ENCODE results near the gene SVOPL.
"Not testable (repeated sequence)": the region's sequence is repeated elsewhere in the genome, so short reads cannot be mapped to it uniquely, and the experiment has no call there.

SVOPL gene, protein sequence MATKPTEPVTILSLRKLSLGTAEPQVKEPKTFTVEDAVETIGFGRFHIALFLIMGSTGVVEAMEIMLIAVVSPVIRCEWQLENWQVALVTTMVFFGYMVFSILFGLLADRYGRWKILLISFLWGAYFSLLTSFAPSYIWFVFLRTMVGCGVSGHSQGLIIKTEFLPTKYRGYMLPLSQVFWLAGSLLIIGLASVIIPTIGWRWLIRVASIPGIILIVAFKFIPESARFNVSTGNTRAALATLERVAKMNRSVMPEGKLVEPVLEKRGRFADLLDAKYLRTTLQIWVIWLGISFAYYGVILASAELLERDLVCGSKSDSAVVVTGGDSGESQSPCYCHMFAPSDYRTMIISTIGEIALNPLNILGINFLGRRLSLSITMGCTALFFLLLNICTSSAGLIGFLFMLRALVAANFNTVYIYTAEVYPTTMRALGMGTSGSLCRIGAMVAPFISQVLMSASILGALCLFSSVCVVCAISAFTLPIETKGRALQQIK

DNA sequence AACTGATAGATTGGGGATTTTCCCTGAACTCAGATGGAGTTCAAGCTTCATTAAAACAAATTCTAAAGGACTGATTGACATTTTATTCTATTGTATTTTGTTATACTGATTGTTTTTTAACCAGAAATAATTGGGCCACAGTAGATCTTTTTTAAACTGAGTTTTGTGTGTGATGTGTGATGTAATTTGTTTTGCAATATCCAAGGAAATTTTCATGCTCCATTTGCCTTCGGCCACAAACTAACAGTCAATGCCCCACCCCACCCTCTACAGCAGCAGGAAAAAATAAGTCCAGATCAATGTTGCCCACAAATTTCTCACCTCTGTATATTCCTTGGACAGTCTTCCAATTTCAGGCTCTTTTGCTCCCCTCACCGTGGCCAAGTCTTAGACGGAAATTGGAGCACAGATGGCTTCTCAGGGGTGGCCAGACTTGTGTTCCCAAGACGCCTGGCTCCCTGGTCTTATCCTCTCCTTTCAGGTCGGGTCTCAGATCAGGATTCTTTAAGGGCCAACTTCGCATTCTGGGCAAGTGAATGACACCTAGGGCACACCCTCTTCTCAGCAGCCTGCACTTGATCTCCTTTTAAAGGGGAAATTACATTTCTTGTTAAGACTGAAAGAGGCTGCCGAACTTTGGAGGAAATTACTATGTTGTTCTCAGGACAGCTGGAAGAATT is at the start of gene SVOPL:
Gene SVOPL, minus strand, starts transcription at position 506 of the 680 bp plus-strand sequence. CDS start 22,317 bp downstream, outside the sequence.
- DNase-seq, result no peak

DNA sequence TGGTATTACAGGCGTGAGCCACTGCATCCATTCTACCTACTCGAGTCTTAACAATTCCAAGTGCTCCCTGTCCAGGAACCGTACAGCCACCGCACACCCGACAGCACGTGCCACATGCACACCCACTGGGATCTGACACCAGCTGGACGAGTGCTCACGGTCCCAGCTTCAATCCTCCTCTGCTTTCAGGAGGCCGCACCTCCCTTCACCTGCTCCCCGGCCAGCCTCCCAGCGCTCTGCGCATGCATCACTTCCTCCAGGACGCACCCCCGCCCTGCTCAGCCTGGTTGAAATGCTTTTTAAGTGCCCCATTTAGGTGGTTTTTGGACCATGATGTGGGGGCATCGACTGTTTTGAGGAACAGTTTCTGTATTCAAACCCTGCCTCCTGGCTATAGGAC is 49.3 kb upstream of the SVOPL start:
- DNase-seq, result no peak

DNA sequence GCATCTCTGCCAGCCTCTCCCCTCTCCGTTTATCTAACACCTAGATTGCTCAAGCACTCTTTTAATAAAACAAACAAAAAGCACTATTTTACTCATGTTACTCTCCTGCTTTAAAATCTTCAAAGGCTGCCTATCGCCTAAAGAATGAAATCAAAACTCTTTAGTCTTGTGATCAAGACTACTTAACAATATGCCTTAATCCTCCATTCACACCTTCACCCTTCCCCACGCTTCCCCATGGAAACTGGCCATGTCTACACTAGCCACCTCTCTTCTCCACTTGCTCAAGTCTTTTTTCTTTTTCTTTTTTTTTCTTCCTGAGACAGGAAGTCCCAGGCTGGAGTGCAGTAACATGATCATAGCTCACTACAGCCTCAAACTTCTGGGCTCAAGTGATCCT is 48.8 kb upstream of the SVOPL start:
- DNase-seq, result no peak

DNA sequence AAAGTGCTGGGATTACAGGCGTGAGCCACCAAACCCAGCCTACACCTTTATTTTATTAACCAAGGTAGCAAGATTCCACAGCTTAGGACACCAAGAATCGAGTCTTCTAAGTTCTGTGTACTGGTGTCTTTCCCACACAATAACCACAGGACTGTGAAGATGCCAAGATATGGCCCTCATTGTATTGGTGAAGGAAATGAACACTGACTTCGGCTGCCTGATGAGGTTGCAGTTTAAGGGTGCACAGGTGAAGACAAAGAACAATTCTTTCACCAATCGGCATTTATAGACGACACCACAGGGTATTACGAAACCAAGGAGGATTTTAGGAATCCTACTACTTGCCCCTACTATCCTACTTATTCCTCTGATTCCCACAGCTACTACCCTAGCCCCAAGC is 47.5 kb upstream of the SVOPL start:
- no peak for DNase-seq

DNA sequence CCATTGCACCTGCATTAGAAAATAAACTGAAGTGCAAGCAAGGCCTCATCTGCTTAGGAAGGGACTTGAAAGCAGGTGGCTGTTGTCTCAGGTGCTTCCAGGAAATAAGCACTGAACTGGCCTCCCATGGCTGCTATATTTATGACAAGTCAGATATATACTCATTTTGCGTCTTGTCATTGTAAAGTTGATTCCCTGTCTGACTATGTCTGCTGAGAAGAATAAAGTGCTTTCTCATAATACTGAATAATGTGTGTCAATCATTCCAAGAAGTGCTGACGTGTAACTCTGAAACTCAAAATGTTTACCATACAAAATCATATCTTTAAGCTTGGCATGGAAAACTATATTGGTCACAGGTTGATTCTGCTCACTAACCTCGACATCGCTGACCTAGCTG is 44.9 kb upstream of the SVOPL start:
- DNase-seq, result no peak

DNA sequence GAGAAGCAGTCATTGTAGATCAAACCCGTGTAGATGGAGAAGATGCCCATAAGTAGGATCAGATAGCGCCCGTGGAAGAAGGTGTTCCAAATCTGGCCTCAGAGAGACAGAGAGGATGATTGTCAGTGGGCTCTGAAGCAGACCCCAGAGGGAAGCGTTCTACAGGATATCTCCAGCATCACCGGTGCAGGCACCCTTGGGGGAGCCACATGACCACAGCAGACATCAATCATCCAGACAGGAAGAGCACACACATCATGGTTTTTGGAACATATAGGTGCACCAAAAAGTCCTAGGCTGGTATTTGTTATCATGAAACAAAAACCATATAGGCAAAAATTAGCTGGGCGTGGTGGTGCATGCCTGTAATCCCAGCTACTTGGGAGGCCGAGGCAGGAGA is 44.0 kb upstream of the SVOPL start:
- no peak for DNase-seq

DNA sequence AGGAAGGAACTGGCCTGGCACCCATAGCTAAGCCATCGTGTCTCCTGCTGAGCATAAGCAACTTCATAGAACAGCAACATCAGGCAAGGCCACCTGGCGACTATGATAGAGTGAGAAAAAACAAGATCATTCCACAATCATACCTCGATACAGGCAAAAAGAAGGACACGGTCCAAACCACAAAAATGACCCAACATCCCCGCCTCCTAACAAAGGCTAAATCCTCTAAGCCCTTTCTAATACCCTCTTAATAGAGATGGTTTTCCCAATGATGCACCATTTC is 40.2 kb upstream of the SVOPL start:
- DNase-seq, result no peak

DNA sequence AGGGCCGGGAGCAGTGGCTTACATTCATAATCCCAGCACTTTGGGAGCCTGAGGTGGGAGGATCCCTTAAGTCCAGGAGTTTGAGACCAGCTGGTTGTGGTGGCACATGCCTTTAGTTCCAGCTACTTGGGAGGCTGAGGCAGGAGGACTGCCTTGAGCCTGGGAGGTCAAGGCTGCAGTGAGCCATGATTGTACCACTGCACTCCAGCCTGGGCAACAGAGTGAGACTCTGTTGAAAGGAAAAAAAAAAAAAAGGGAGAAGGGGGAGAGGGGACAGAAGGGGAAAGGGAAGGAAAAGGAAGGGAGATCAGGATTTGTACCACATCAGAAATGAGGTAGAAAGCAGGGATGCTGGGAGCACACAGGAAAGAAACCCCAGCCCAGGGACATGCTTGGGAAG is 38.7 kb upstream of the SVOPL start:
- DNase-seq, result no peak

DNA sequence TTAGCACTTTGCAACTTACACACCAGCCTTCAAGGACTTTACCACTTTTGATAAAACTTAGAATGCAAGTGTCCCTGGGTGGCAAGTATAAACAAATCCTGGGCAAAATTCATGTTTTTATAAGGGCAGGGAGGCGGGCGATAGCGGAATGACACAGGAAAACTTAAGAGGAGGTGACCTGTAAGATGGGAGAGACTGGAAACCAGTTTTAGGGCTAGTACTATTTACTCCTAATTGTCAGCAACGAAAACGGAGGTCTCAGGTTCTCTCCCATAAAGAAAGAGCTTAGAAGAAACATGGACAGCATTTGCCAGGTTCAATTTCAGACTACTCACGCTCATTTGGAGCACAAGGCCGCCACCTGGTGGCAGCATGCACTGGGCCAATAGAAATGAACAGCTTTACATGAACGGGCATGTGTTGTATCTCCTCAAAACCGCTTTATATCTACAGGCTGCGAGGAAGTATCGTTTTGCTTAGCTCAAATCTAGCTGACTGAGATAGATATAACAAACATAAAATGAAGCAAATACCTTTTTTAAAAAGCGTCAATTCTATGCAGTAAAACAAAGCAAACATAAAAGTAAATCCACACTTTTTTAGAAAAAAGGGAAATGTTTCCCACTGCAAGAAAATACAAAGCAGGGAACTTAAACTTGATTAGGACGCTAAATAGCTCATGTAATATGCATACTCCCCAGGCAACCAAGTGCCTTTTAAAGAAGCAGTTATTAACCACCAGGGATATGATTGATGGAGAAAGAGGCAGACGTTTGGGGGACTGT is 37.6 kb upstream of the SVOPL start:
- DNase-seq, result peak; percentile 81

DNA sequence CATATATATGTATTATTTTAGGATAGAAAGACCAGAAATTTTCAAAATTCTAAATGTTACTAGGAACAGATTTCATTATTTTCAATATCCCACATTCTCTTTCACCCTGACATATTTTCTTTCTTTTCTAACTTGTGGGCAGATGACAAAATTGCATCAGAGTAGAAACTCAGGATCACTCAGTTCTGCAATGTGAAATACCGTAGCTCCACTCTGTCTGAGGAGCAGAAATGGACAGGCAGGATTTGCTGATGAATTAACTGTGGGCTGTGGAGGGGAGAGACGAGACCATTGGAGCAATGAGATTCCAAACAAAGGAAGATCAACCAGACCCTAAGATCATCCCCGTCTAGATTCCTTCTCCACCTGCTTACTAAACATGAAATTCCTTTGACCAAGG is 37.0 kb upstream of the SVOPL start:
- no peak for DNase-seq

DNA sequence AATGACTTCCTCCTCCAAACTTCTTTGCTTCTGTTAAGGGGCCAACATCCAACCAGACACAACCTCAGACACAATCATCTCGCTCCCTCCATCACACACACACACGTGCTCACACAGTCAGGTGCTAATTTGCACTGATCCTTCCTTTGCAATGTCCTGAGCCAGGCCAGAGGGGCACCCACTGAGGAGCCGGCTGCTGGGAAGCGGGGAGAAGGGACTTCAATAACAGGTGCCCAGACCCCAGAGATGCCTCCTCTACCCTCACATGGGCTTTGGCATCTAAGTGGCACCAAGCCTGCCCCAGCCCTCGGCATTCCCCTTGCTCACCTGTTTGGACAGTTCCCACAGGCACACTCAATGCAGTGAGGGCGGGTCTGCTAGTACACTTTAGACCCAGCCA is 34.2 kb upstream of the SVOPL start:
- DNase-seq, result no peak

DNA sequence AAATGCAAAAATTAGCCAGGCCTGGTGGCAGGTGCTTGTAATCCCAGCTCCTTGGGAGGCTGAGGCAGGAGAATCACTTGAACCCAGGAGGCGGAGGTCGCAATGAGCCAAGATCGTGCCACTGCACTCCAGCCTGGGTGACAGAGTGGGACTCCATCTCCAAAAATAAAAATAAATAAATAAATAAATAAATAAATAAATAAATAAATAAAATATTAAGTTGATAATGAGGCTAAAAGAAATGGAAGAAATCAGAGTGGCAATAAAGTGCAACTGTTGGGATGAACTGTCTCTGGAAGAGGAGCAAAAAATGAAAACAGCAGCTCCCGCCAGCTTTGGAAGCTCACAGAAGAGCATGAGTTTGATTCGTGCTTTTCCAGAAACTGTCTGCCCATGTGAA is 30.6 kb upstream of the SVOPL start:
- not testable (repeated sequence) for DNase-seq

DNA sequence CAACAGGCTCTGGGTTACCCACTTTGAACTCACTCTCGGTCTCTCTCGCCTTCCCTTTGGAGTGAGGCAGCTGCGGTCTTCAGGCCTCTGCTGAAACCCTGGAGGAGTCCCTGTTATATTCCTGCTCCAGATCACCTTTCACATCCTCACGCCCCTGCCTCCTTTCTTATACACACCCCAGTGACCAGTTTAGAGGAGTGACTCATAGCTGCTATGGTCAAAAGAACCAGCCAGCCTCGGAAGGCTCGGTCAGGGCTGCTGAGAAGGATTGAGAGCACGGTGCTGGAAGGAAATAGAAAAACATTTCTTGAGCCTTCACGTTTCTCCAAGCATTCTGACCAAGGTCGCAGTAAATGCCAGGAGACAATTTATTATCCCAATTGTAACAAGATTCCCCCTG is 28.3 kb upstream of the SVOPL start:
- DNase-seq, result no peak

DNA sequence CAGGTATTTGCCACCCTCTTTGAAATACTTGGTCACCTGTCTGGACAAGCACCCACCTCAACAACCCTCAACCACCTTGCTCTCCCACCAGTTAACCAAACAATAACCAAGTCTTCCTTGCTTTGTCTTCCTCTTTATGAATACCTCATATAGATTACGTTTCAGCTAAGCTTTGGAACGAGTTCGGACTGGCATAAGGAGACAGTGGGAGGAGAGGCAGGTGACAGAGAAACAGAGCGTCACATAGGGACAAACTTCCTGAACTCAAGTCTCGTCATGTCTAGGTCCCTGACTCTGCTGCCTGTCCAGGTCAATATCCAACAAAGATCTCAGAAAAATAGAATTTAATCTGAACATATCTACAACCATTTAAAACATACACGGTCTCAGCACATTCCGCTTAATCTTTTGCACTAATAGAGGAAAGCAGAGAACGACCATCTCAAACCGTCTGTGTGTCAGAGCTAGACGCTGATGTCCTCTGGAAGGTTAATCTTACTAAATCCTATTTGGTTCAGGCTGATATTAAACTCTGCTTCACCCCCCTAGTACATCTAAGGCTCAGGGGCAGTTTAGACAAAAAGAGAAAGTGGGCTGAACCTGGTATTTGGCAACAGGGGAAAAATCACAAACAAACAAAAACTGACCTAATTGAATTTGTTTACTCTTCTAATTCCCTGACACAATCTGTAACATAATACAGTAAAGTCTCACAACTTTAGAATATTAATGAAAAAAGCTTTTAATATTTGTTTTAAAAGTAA is 26.4 kb upstream of the SVOPL start:
- DNase-seq, result no peak

DNA sequence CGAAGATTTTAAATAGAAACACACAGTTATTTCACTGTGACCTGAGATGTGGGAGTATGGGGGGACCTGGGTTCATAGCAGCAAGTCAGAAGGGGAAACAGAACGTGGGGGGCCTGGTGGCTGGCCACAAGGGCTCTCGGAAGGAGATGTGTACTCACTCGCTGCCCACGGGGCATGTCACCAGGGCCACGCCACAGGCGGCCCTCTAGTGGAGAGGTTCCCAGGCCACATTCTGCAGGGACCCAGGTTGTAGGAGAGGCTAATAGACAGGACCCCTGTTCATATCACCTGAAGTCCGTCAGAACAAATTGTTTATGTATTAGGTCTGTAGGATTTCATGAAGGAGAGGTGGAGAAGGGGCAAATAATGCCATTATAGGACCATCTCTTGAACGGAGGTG is 25.1 kb upstream of the SVOPL start:
- no peak for DNase-seq

DNA sequence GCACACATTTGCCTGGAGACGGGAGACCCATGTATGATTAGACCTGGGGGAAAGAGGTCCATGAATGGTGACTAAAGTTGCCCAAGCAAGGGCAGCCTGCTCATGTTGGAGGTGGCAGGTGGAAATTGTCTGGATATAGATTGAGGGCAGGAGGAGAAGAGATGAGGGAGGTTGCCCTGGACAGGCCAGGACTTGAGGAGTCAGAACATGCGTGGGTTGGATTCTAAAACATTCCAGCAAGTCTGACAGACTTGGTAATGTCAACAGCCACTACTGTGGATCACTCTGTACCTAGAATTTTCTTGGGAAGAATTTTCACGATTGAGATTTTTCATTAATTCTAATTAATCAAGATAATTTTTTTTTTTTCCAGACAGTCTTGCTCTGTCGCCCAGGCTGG is 19.1 kb upstream of the SVOPL start:
- DNase-seq, result no peak

DNA sequence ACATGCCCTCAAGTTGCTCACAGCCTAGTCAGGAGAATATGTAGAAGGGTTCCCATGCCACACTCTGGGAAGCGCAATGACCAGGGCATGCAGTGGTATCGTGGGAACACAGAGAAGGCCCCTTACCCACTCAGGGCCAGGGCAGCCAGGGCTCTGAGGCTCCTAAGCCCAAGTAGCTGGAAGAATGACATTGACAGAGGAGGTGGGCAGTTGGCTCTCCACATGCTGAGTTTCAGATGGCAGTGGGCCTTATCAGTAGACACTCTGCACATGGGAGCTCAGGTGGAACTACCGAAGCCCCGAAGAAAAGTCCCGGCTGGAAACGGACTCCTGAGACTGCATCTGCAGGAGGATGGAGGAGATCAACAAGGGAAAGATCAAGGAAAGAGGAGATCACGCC is 15.7 kb upstream of the SVOPL start:
- no peak for DNase-seq

DNA sequence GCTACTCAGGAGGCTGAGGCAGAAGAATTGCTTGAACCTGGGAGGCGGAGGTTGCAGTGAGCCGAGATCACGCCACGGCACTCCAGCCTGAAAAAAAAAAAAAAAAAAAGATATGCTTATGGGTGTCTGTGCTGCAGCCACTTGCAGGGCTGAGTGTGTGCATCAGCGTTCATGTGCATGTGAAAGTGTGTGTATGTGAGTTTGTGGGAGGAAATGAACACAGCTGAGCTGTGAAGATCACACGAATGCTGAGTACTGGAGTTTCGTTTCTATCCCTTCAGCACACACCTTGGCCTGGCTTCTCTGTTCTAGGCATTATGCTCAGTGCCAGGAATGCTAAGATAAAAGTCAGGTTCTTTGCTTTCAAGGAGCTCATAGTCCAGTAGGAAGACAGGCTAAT is 12.0 kb upstream of the SVOPL start:
- DNase-seq, result no peak

DNA sequence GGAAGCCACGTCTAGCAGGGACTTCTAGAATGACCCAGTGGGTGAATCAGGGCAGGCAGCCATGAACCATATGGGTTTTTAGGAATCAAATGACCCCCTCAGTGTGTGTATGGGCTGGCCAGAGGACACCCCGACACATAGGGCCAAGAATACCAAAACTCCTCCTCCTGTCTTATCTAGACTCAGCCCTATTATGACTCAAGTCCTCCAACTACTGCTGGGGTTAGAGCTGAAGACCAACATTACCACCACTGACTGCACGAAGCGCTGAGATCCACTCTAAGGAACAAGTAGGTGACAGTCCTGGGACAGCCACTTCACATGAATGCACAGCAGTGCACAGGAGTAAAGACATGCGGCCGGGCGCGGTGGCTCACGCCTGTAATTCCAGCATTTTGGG is 11.5 kb upstream of the SVOPL start:
- no peak for DNase-seq

DNA sequence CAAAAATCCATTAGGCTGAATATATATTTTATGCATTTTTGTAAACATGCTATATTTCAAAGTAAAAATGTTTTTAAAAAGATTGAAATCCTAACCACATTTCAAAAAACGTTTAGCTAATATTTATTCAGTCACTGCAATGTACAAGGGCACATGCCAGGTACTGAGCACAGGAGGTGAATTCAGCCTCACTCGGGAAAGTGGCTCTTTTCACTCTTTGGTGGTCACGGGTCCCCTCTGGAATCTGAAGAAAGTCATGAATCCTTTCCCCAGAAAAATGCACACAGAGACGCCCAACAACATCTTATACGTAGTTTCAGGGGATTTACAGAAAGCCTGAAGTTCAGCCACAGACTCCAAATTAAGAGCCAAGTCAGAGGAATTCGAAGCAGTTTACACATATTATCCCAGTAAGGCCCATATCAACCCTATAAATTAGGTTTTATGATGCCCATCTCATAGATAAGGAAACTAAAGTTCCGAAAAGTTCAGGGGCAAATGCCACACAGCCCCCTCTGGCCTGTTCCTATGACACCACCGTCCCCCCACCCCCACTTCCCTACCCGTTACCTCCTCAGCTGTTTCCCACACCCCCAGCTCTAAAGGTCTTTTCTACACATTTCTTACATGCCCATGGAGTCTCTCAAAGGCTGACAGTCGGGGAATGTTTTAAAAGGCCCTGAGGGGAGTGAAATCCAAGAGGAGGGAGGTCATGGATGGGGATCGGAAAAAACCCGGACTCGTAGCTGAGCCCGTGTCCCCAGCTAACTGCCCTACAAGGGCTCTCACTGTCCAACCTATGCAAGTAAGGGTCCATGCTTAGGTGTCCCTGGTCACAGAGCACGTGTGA is 9.6 kb upstream of the SVOPL start:
- no peak for DNase-seq

DNA sequence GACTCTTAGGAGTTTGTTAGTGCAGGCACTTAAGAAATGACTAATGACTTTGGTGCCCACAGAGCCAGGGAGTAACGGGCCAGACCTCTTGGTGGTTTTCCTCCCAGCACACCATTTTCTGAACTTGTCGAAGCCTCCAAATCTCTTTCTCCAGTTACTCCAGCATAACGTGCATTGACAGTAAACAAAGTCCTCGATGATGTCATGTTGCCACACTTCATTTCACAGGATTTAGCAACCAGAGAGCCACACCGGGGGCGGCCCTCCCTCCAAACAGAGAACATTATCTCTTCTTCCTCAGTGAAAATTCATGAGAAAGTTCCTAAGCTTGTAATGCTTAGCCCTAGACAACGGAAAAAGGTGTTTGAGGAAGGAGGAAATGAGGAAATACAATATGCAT is 4.0 kb upstream of the SVOPL start:
- no peak for DNase-seq

DNA sequence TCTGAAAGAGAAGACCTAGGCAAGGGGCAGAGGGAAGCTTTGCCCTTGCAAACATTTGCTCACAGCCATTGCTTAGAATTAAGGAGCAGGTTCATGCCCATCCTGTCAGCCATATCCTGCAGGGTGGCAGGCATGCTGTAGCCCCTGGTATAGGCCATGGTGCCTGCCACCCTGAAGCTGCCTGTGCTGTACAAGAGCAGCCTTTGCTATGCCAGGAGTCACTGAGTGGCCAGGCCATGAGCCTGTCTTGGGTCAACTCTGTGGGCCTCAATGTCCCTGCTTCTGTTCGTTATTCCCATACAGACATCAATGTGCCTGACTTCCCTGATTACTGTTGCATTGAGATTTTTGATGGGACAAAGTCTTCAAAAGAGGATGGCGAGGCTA is 368 bp upstream of the SVOPL start:
- DNase-seq, result no peak
